Keratinocyte (primary cell): ENCODE measurements around the gene LMNTD2. TPM values are rescaled to one million over a fixed set of nuclear protein-coding genes. Genes with fewer than 3 reads are reported as not detected.

Source experiments
- DNase-seq: peaks from one replicate; pipeline ENCODE4 v3.0.0-alpha.2; 2011; ENCODE audit warnings: low read depth, missing footprints, low spot score
- FAIRE-seq: peaks from 2 replicates; lab custom pipeline; 2011; peaks lifted over from hg19 to GRCh38; lab: Jason Lieb, UNC
- H2AFZ ChIP-seq: 2 replicates; pipeline ENCODE4 v1.6.0; 2012; ENCODE audit warnings: low read length, control low read depth, inconsistent platforms; ENCODE audit not compliant: control insufficient read depth
- H3K27ac ChIP-seq: 2 replicates; pipeline ENCODE4 v1.5.1; 2011; ENCODE audit warnings: low read length; ENCODE audit not compliant: control insufficient read depth, insufficient read depth
- H3K27me3 ChIP-seq: 3 replicates; pipeline ENCODE4 v1.6.0; 2011; ENCODE audit warnings: low read length; ENCODE audit not compliant: control insufficient read depth, insufficient read depth; ENCODE audit errors: extremely low read depth
- H3K36me3 ChIP-seq, 2 experiments: 2 replicates in 1 of 2; 3 replicates in 1 of 2; pipeline ENCODE4 v1.5.1; 2011; ENCODE audit warnings: low read length in 2 of 2, mild to moderate bottlenecking in 1 of 2; ENCODE audit not compliant: control insufficient read depth in 2 of 2, insufficient read depth in 2 of 2; ENCODE audit errors: extremely low read depth in 1 of 2
- H3K4me1 ChIP-seq: 3 replicates; pipeline ENCODE4 v1.5.1; 2011; ENCODE audit warnings: low read length; ENCODE audit not compliant: control insufficient read depth, insufficient read depth; ENCODE audit errors: extremely low read depth
- H3K4me2 ChIP-seq: 3 replicates; pipeline ENCODE4 v1.6.0; 2011; ENCODE audit warnings: low read depth, low read length; ENCODE audit not compliant: control insufficient read depth, insufficient read depth; ENCODE audit errors: extremely low read depth
- H3K4me3 ChIP-seq, 3 experiments: fragments of 200-600 bp in 1 of 3; sonication (generic) in 1 of 3; 2 replicates in 2 of 3; 3 replicates in 1 of 3; pipeline ENCODE4 v1.5.1; 2011 to 2016; ENCODE audit warnings: low read length in 3 of 3, mild to moderate bottlenecking in 3 of 3, control low read depth in 2 of 3, inconsistent platforms in 1 of 3, low read depth in 1 of 3, mixed read lengths in 1 of 3, mixed run types in 1 of 3, moderate library complexity in 1 of 3; ENCODE audit not compliant: control insufficient read depth in 2 of 3, insufficient read depth in 2 of 3; ENCODE audit errors: extremely low read depth in 1 of 3
- H3K79me2 ChIP-seq: 2 replicates; pipeline ENCODE4 v1.6.0; 2012; ENCODE audit warnings: low read length; ENCODE audit not compliant: control insufficient read depth, insufficient read depth
- H3K9ac ChIP-seq: 3 replicates; pipeline ENCODE4 v1.6.0; 2011; ENCODE audit warnings: low read length; ENCODE audit not compliant: control insufficient read depth, insufficient read depth; ENCODE audit errors: extremely low read depth
- H3K9me1 ChIP-seq: 3 replicates; pipeline ENCODE4 v1.6.0; 2011; ENCODE audit warnings: low read length; ENCODE audit not compliant: control insufficient read depth, insufficient read depth; ENCODE audit errors: extremely low read depth
- H3K9me3 ChIP-seq: 2 replicates; pipeline ENCODE4 v1.5.1; 2012; ENCODE audit warnings: low read depth, low read length; ENCODE audit not compliant: control insufficient read depth
- H4K20me1 ChIP-seq: 3 replicates; pipeline ENCODE4 v1.6.0; 2011; ENCODE audit warnings: low read length; ENCODE audit not compliant: control insufficient read depth, insufficient read depth; ENCODE audit errors: extremely low read depth
- CTCF ChIP-seq, 3 experiments: IDR thresholded peaks in 1 of 3; conservative IDR thresholded peaks in 1 of 3; optimal IDR thresholded peaks in 1 of 3; 2 replicates in 2 of 3; 3 replicates in 1 of 3; pipeline versions ENCODE3 to v1.5.1; 2011; ENCODE audit warnings: low read length in 3 of 3, mild to moderate bottlenecking in 3 of 3, moderate library complexity in 2 of 3, control low read depth in 1 of 3, inconsistent platforms in 1 of 3; ENCODE audit not compliant: insufficient read depth in 2 of 3; ENCODE audit errors: extremely low read depth in 1 of 3
- EZH2 ChIP-seq: IDR thresholded peaks from one replicate; pipeline ENCODE4 v1.6.1; 2012; ENCODE audit warnings: inconsistent platforms, mild to moderate bottlenecking, low read length, moderate library complexity
- dilution Hi-C: fragments of 300-500 bp; cut with MboI; formaldehyde crosslinking; loops from one replicate; pipeline ENCODE4 v1.7.0; 2020; ENCODE audit warnings: low sequenced_read_pairs; ENCODE audit not compliant: extremely low pct_ligation_motif_present
- polyA plus RNA-seq, 5 experiments: library from polyadenylated mRNA; depleted of rRNA in 3 of 5; stranded (reverse) in 3 of 5; stranded (forward) in 1 of 5; unstranded in 1 of 5; fragments of >200 nt; gene quantifications; 1 replicate in 1 of 5; 2 replicates in 3 of 5; 3 replicates in 1 of 5; pipeline versions ENCODE4 v1.2.1 to v1.2.3, GENCODE V29; 2011 to 2012; ENCODE audit warnings: missing spikeins in 2 of 5, low read depth in 1 of 5, low replicate concordance in 1 of 5

LMNTD2 gene
- polyA plus RNA-seq, 1 donor (not counting 4 experiments of a cell fraction or from before 2014, with no cell fraction given) = 1.2 TPM

DNA sequence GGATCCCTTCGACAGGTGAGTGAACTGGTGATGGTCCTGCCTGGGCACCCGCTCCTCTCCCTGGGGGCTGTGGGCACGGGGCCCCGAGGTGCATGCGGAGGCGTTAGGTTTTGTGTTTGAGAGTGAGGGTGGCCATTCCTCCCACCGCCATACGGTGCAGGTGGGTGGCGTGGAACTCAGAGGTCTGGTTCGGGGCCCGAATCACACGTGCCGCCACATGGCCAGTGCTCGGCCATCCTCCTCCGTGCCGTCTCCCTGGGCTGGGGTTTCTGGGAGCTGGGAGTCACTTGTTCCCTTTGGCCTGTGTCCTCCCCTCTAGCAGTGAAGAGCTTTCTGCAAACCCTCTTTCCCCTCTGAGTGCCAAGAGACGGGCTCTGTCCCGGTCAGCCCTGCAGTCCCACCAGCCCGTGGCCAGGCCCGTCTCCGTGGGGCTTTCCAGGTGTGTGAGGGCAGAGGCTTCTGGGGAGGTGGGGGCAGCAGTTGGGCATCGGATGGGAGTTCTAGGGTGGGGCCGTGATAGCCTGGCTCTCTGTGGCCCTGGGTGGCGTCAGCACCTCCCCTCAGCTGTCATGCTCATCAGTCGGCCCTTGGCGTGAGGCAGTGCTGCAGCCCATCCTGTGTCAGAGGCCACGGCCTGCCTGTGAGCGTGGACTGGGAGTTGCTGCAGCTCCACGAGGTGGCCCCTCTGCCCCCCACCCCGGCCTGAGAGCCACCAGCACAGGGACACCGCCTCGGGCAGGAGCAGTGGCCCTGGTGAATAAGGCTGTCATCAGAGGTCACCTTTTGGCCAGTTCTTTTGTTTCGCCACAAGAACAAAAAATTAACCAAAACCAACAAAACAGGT is 45.0 kb upstream of the LMNTD2 start:
- Histone ChIP-seq H3K27ac (no peak overlapping the region), H3K4me1 (peaks cover 9% of the 10 kb centered on the region), H3K4me2 (no peak overlapping the region), H3K9me1 (no peaks in the 10 kb centered on the region), H3K36me3 (peaks cover 54 to 59% of the 10 kb centered on the region in 2 experiments), H2AFZ (no peak overlapping the region), H3K9ac (no peak overlapping the region), H3K79me2 (peaks cover 2% of the 10 kb centered on the region), H3K27me3 (no peaks in the 10 kb centered on the region), H3K9me3 (no peaks in the 10 kb centered on the region), H4K20me1 (no peaks in the 10 kb centered on the region), H3K4me3 (no peak overlapping the region)
- no peak for FAIRE-seq
- no peak for DNase-seq
- dilution Hi-C loops = no loop called here
- TF ChIP-seq EZH2 = no peak
- TF ChIP-seq CTCF (optimal IDR thresholded peaks at IDR 0.05 in 1 of 3, IDR thresholded peaks at IDR 0.05 in 1 of 3, conservative IDR thresholded peaks at IDR 0.05 in 1 of 3; ENCODE audit: extremely low read depth in 1 of 3, insufficient read depth in 2 of 3, low read length in 3 of 3) = no peak

DNA sequence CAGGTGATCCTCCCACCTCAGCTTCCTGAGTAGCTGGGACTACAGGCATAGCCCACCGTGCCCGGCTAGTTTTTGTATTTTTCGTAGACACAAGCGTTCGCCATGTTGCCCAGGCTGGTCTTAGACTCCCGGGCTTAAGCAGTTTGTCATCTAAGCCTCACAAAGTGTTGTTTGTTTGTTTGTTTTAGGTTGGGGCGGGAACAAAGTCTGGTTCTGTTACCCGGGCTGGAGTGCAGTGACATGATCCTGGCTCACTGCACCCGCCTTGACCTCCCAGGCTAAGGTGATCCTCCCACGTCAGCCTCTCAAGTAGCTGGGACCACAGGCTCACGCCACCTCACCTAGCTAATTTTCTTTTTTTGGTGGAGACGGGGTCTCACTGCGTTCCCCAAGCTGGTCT is 42.6 kb upstream of the LMNTD2 start:
- Histone ChIP-seq H3K4me2 (no peak overlapping the region), H3K9me1 (no peaks in the 10 kb centered on the region), H4K20me1 (no peaks in the 10 kb centered on the region), H3K9ac (no peak overlapping the region), H3K27ac (no peak overlapping the region), H2AFZ (no peak overlapping the region), H3K4me3 (no peak overlapping the region), H3K36me3 (peaks cover 48 to 61% of the 10 kb centered on the region in 2 experiments), H3K27me3 (no peaks in the 10 kb centered on the region), H3K4me1 (peaks cover 9% of the 10 kb centered on the region), H3K9me3 (no peaks in the 10 kb centered on the region), H3K79me2 (peaks cover 7% of the 10 kb centered on the region)
- DNase-seq (no peak), FAIRE-seq (no peak)
- dilution Hi-C loops = no loop called here
- TF ChIP-seq EZH2 (no peak), CTCF (optimal IDR thresholded peaks at IDR 0.05 in 1 of 3, IDR thresholded peaks at IDR 0.05 in 1 of 3, conservative IDR thresholded peaks at IDR 0.05 in 1 of 3; ENCODE audit: extremely low read depth in 1 of 3, insufficient read depth in 2 of 3, low read length in 3 of 3) (no peak)
